Heart right ventricle (tissue), 16 donors: ENCODE data around the gene CDC42EP5. TPM values are rescaled to one million over a fixed set of nuclear protein-coding genes. Genes with fewer than 3 reads are reported as not detected.

Experiments used
- ATAC-seq, 8 donors: fragments of 200-7000 bp; cut with Tn5 transposase; one replicate each; pipeline ENCODE4 v1.9.1; 2020; ENCODE audit warnings: mild to moderate bottlenecking in 8 of 8, moderate library complexity in 8 of 8, moderate number of reproducible peaks in 1 of 8
- DNase-seq, 2 donors: peaks; one replicate each; pipeline ENCODE4 v3.0.0-alpha.2; 2020
- H3K27ac ChIP-seq, 10 donors: fragments of 200-600 bp; sonication (generic) in 2 of 10; one replicate each; pipeline versions ENCODE4 v1.5.0 to v1.8.0; 2020 to 2022; ENCODE audit warnings: mild to moderate bottlenecking in 3 of 10
- H3K27me3 ChIP-seq, 7 donors: fragments of 200-600 bp; one replicate each; pipeline ENCODE4 v1.8.0; 2021 to 2022; ENCODE audit warnings: mild to moderate bottlenecking in 2 of 7
- H3K36me3 ChIP-seq, 9 donors: fragments of 200-600 bp; sonication (generic) in 1 of 9; one replicate each; pipeline versions ENCODE4 v1.5.0 to v1.8.0; 2020 to 2022; ENCODE audit warnings: mild to moderate bottlenecking in 2 of 9
- H3K4me1 ChIP-seq, 9 donors: fragments of 200-600 bp; sonication (generic) in 1 of 9; one replicate each; pipeline versions ENCODE4 v1.5.0 to v1.8.0; 2020 to 2022; ENCODE audit warnings: mild to moderate bottlenecking in 4 of 9
- H3K4me3 ChIP-seq, 10 donors: fragments of 200-600 bp; sonication (generic) in 2 of 10; one replicate each; pipeline versions ENCODE4 v1.5.0 to v1.8.0; 2020 to 2022; ENCODE audit warnings: mild to moderate bottlenecking in 7 of 10, moderate library complexity in 2 of 10
- H3K9me3 ChIP-seq, 11 donors: fragments of 200-600 bp in 10 of 11; sonication (generic) in 2 of 11; one replicate each; pipeline versions ENCODE4 v1.5.0 to v1.8.0; 2013 to 2022; ENCODE audit warnings: mild to moderate bottlenecking in 2 of 11, control low read depth in 1 of 11, moderate library complexity in 1 of 11
- WGBS, 2 donors: extraction: QIAGEN DNeasy Blood & Tissue Kit; methylation state at CpG; one replicate each; pipeline ENCODE4 v1.1.7; 2013; ENCODE audit warnings: inconsistent platforms in 1 of 2; 5-methylcytosine and 5-hydroxymethylcytosine counted together
- intact Hi-C, 10 donors: fragments of 100-400 bp; cut with DNase I; formaldehyde crosslinking; loops; one replicate each; pipeline versions ENCODE4 v1.11.1 to v1.14.2; 2022
- polyA plus RNA-seq, 2 donors: library from polyadenylated mRNA; stranded (reverse); fragments of 200-250 nt; gene quantifications; one replicate each; pipeline ENCODE4 v1.2.3, GENCODE V29; 2013
- total RNA-seq, 10 donors: library from RNA; stranded (reverse); fragmentation: NEBNext Ultra II Directional in 3 of 10; extraction: Animal tissue kit (Norgen Biotek cat#: 25700) in 3 of 10; gene quantifications; one replicate each; pipeline versions ENCODE4 v1.2.1 to v1.2.4, GENCODE V29; 2021 to 2023
- TF ChIP-seq, protein P1 (sequence below), 9 donors: fragments of 200-600 bp; sonication (generic) in 2 of 9; IDR thresholded peaks; one replicate each; pipeline versions ENCODE4 v1.5.0 to v1.8.0; 2021 to 2022; ENCODE audit warnings: antibody characterized with exemption in 9 of 9, mild to moderate bottlenecking in 5 of 9, moderate library complexity in 1 of 9
- donor health status: Arrhythmogenic right ventricular cardiomyopathy.
- donor health status: ischemic (EF 13 %, LVEDD 7.1; RV severe dilation, severe dysfunction).
- donor health status: healthy with polysubstance abuse.
- donor health status: DM: no; HTN: yes; CAD: no.
- donor health status: DM: no; HTN: no; CAD: no.
- donor health status: ischemic (EF 25% LVEDD 6.9; RV normal size, moderate dysfunction).
- donor health status: ischemic (EF 25% LVEDD 5.7; RV mildly dilated, moderate dysfunction).
- donor health status: healthy.
- donor health status: DM: yes; HTN: yes; CAD: no.
- donor health status: Ischemic cardiomyopathy.
- donor health status: ischemic (EF 35%, LVEDD 5.7; RV mildly dilated, moderate dysfunction).
- donor health status: nonischemic (EF 11% LVEDD 7.7; RV severe dilation, severe dysfunction).
- donor health status: DM: yes; HTN: yes; CAD: no.
- donor health status: PGD.
- donor health status: ischemic (EF 29% LVEDD 5.4; RV normal size, mild dysfunction).
- donor health status: nonischemic (EF 23%, LVEDD 6.1; RV moderate dilation, normal function).

Gene CDC42EP5
- total and polyA plus RNA-seq, 12 donors = 5.3 to 22.8 (median 10.9) TPM

DNA sequence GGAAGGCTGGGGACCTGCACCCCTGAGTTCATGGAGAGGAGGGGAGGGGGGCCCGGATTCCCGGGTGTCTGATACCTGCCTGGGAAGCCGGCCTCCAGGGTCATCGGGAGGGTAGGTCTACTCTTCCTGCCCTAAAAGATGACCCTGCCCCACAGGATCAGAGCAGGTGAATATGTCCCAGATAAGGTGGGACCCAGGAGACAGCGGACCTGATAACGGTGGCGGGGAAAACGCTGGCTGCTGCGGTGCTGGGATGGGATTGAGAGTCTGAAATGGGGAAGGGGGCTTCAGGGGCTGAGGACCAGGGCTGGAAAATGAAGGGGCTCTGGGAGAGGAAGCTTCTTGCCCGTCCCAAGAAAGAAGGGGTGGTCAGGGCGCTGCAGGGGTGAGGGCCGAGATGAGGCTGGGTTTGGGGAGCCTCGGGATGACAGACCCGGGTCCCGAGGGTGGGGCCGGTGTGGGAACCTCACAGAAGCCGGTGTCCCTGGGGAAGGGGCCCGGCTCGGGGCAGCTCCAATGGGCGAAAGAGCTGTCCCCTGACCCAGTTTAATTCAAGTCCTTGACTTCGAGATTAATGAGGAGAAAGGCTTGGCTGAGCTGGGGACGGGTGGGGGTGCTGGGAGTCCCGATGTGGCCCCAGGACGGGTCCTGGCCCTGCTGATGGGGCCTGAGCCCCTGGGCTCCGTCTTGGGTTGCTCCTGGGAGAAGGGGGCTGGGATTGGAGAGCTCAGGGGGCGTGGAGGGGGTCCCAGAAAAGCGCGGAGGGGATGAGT, 57.0 kb downstream of the CDC42EP5 start:
- ATAC-seq (no peak), DNase-seq (no peak)
- H3K4me1 ChIP-seq = peaks cover 4 to 40% (median 17%) of the 10 kb centered on the region in 9 donors
- no peaks in the 10 kb centered on the region for H3K36me3 ChIP-seq
- peak overlapping the region in 3 of 10 donors; percentile 22 to 63 (median 35) for H3K27ac ChIP-seq
- WGBS, 2 donors = 3 to 4% methylated on average over 25 to 28 of the region's 28 CpGs
- H3K9me3 ChIP-seq = no peaks in the 10 kb centered on the region
- peak overlapping the region; percentile 8 to 44 (median 24) for H3K4me3 ChIP-seq
- TF ChIP-seq, protein P1, sequence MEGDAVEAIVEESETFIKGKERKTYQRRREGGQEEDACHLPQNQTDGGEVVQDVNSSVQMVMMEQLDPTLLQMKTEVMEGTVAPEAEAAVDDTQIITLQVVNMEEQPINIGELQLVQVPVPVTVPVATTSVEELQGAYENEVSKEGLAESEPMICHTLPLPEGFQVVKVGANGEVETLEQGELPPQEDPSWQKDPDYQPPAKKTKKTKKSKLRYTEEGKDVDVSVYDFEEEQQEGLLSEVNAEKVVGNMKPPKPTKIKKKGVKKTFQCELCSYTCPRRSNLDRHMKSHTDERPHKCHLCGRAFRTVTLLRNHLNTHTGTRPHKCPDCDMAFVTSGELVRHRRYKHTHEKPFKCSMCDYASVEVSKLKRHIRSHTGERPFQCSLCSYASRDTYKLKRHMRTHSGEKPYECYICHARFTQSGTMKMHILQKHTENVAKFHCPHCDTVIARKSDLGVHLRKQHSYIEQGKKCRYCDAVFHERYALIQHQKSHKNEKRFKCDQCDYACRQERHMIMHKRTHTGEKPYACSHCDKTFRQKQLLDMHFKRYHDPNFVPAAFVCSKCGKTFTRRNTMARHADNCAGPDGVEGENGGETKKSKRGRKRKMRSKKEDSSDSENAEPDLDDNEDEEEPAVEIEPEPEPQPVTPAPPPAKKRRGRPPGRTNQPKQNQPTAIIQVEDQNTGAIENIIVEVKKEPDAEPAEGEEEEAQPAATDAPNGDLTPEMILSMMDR (IDR thresholded peaks at IDR 0.05) = no peak
- peaks cover 22 to 84% (median 76%) of the 10 kb centered on the region in 7 donors for H3K27me3 ChIP-seq
- intact Hi-C loops = no loop called here

DNA sequence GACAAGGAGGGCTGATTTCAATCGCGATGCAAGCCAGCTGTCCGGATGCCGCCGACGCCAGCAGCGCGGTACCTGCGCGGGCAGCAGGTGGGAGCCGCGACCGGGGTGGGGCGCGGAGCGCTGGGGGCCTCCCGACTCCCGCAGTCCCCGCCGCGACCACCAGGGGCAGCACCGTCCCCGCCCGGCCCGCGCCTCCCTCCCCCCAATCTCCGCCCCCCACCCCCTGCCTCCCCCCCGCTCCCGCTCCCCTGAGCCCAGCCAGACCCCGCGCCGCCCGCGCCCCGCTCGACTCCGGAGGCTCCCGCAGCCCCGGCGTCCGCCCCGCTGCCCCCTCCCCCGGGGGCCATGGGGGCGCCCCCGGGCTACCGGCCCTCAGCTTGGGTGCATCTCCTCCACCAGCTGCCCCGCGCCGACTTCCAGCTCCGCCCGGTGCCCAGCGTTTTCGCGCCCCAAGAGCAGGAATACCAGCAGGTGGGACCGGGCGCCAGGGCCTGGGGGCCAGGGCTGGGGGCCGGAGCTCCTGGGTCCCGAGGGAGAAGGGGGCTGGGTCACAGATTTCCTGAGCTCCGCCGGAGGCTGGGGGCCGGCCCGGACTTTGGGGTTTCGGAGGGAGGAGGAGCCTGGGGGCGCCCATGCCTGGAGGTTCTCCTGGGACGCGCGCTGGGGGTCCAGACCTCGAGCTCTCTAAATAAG, 57.7 kb downstream of the CDC42EP5 start, which contains the start of gene TTYH1:
TSS of gene TTYH1 (plus strand) at position 257 of the 693 bp plus-strand sequence. CDS start at position 346, 89 bp downstream.
- TF ChIP-seq, protein P1 (IDR thresholded peaks at IDR 0.05) = peak in 6 of 9 donors; percentile 15 to 55 (median 45)
- Histone ChIP-seq H3K4me3 (peak within 1 kb of the TSS; percentile 8 to 44 (median 24)), H3K4me1 (peaks cover under 1 to 33% (median 13%) of the 10 kb centered on the region in 9 donors), H3K9me3 (no peaks in the 10 kb centered on the region), H3K36me3 (no peaks in the 10 kb centered on the region), H3K27me3 (peaks cover 22 to 81% (median 70%) of the 10 kb centered on the region in 7 donors), H3K27ac (peak within 1 kb of the TSS in 4 of 10 donors; percentile 22 to 63 (median 31))
- DNase-seq (no peak), ATAC-seq (no peak)
- WGBS, 2 donors = 3 to 4% methylated on average over 48 to 66 of the region's 68 CpGs
- intact Hi-C loops = no loop called here

Other genes with a start within 250 kb of the CDC42EP5 start
- 1 to 10 TPM in 6 of 10 donors, under 1 TPM in 3, not detected in 1; 0.48 to 9.4 (median 1.3) TPM for gene LILRA6, start 230.5 kb downstream of the CDC42EP5 start, total RNA-seq
- gene LILRA6, start 230.5 kb downstream of the CDC42EP5 start, polyA plus RNA-seq = 1 to 10 TPM; 1.1 to 1.5 TPM
- gene LILRB5, start 216.0 kb downstream of the CDC42EP5 start, total RNA-seq = 10 to 100 TPM in 2 of 10 donors, 1 to 10 TPM in 8; 1.6 to 10.6 (median 3.2) TPM
- gene LILRB5, start 216.0 kb downstream of the CDC42EP5 start, polyA plus RNA-seq = 1 to 10 TPM; 1.8 to 9.1 TPM
- gene LILRB2, start 192.2 kb downstream of the CDC42EP5 start, total RNA-seq = 10 to 100 TPM in 1 of 10 donors, 1 to 10 TPM in 9; 1.1 to 20.1 (median 2.0) TPM
- 1 to 10 TPM; 2.6 to 2.8 TPM for gene LILRB2, start 192.2 kb downstream of the CDC42EP5 start, polyA plus RNA-seq
- gene LILRA5, start 160.1 kb downstream of the CDC42EP5 start, total RNA-seq = 1 to 10 TPM in 6 of 10 donors, under 1 TPM in 4; 0.26 to 8.5 (median 1.3) TPM
- gene LILRA5, start 160.1 kb downstream of the CDC42EP5 start, polyA plus RNA-seq = 1 to 10 TPM in 1 of 2 donors, under 1 TPM in 1; 0.37 to 3.7 TPM
- 1 to 10 TPM in 1 of 10 donors, not detected in 9; 1.6 TPM for gene LILRA4, start 134.1 kb downstream of the CDC42EP5 start, total RNA-seq
- not detected for gene LILRA4, start 134.1 kb downstream of the CDC42EP5 start, polyA plus RNA-seq
- gene LAIR1, start 108.4 kb downstream of the CDC42EP5 start, total RNA-seq = 10 to 100 TPM in 2 of 10 donors, 1 to 10 TPM in 8; 2.1 to 36.3 (median 4.1) TPM
- gene LAIR1, start 108.4 kb downstream of the CDC42EP5 start, polyA plus RNA-seq = 1 to 10 TPM; 5.1 to 5.3 TPM
- gene TTYH1, start 57.8 kb downstream of the CDC42EP5 start, total RNA-seq = 1 to 10 TPM in 5 of 10 donors, under 1 TPM in 5; 0.37 to 4.3 (median 1.0) TPM
- gene TTYH1, start 57.8 kb downstream of the CDC42EP5 start, polyA plus RNA-seq = 1 to 10 TPM; 1.8 to 3.1 TPM
- 10 to 100 TPM; 45.5 to 76.2 (median 56.8) TPM for gene LENG8, start 24.1 kb downstream of the CDC42EP5 start, total RNA-seq
- gene LENG8, start 24.1 kb downstream of the CDC42EP5 start, polyA plus RNA-seq = 100 to 1,000 TPM in 1 of 2 donors, 10 to 100 TPM in 1; 34.3 to 194 TPM
- 1 to 10 TPM; 1.0 to 4.2 (median 1.5) TPM for gene LENG9, start 9.5 kb downstream of the CDC42EP5 start, total RNA-seq
- 1 to 10 TPM; 1.6 to 2.6 TPM for gene LENG9, start 9.5 kb downstream of the CDC42EP5 start, polyA plus RNA-seq
- 1 to 10 TPM in 1 of 10 donors, under 1 TPM in 1, not detected in 8; 0.76 to 2.5 TPM for gene LAIR2, start 29.5 kb upstream of the CDC42EP5 start, total RNA-seq
- gene LAIR2, start 29.5 kb upstream of the CDC42EP5 start, polyA plus RNA-seq = not detected
- 1 to 10 TPM in 6 of 10 donors, under 1 TPM in 4; 0.31 to 3.3 (median 1.2) TPM for gene LILRA2, start 100.5 kb upstream of the CDC42EP5 start, total RNA-seq
- under 1 TPM; 0.22 to 0.87 TPM for gene LILRA2, start 100.5 kb upstream of the CDC42EP5 start, polyA plus RNA-seq
- 1 to 10 TPM in 1 of 10 donors, under 1 TPM in 9; 0.21 to 2.8 (median 0.41) TPM for gene LILRA1, start 120.3 kb upstream of the CDC42EP5 start, total RNA-seq
- gene LILRA1, start 120.3 kb upstream of the CDC42EP5 start, polyA plus RNA-seq = under 1 TPM; 0.19 to 0.29 TPM
- 10 to 100 TPM in 1 of 10 donors, 1 to 10 TPM in 6, under 1 TPM in 3; 0.28 to 16.9 (median 1.5) TPM for gene LILRB1, start 157.2 kb upstream of the CDC42EP5 start, total RNA-seq
- gene LILRB1, start 157.2 kb upstream of the CDC42EP5 start, polyA plus RNA-seq = 1 to 10 TPM in 1 of 2 donors, under 1 TPM in 1; 0.54 to 1.4 TPM
- 10 to 100 TPM in 1 of 10 donors, 1 to 10 TPM in 8, under 1 TPM in 1; 0.99 to 22.4 (median 1.8) TPM for gene LILRB4, start 189.7 kb upstream of the CDC42EP5 start, total RNA-seq
- gene LILRB4, start 189.7 kb upstream of the CDC42EP5 start, polyA plus RNA-seq = 1 to 10 TPM; 2.0 to 2.2 TPM